BJ (cell line): ENCODE measurements around the gene IDI2. TPM values are rescaled to one million over a fixed set of nuclear protein-coding genes. Genes with fewer than 3 reads are reported as not detected.
A peak's percentile ranks its signal among the peaks of the same experiment; 100 is the strongest.

Experiments
- CTCF ChIA-PET: fragments of 350-600 bp; formaldehyde crosslinking; extraction: SDS; loops from one replicate; lab custom pipeline; 2021; ENCODE audit warnings: antibody characterized with exemption, inconsistent platforms; lab: Yijun Ruan, JAX
- POLR2A ChIA-PET: fragments of 300-600 bp; sonication (Branson Sonifier 250); formaldehyde crosslinking; extraction: SDS; loops from one replicate; lab custom pipeline; 2021; ENCODE audit warnings: antibody characterized with exemption; lab: Charles Lee
- DNase-seq: peaks from one replicate; pipeline ENCODE4 v3.0.0-alpha.2; 2011; ENCODE audit warnings: low read depth
- H3K27me3 ChIP-seq: 2 replicates; pipeline ENCODE4 v1.6.0; 2011; ENCODE audit warnings: low read length; ENCODE audit not compliant: control insufficient read depth, insufficient read depth
- H3K36me3 ChIP-seq: 2 replicates; pipeline ENCODE4 v1.5.1; 2011; ENCODE audit warnings: low read length; ENCODE audit not compliant: control insufficient read depth, insufficient read depth
- H3K4me3 ChIP-seq: 2 replicates; pipeline ENCODE4 v1.5.1; 2011; ENCODE audit warnings: low read depth, mild to moderate bottlenecking, control low read depth, low read length
- polyA plus RNA-seq: library from polyadenylated mRNA; depleted of rRNA; stranded (reverse); fragments of >200 nt; gene quantifications from 2 replicates; pipeline ENCODE4 v1.2.3, GENCODE V29; 2011
- TF ChIP-seq, protein P1 (sequence below): IDR thresholded peaks from 2 replicates; pipeline ENCODE4 v1.5.1; 2011; ENCODE audit warnings: low read depth, mild to moderate bottlenecking, control low read depth, inconsistent platforms, low read length, moderate library complexity; ENCODE audit not compliant: insufficient read depth

Gene IDI2
- polyA plus RNA-seq, 1 experiment: not detected

DNA sequence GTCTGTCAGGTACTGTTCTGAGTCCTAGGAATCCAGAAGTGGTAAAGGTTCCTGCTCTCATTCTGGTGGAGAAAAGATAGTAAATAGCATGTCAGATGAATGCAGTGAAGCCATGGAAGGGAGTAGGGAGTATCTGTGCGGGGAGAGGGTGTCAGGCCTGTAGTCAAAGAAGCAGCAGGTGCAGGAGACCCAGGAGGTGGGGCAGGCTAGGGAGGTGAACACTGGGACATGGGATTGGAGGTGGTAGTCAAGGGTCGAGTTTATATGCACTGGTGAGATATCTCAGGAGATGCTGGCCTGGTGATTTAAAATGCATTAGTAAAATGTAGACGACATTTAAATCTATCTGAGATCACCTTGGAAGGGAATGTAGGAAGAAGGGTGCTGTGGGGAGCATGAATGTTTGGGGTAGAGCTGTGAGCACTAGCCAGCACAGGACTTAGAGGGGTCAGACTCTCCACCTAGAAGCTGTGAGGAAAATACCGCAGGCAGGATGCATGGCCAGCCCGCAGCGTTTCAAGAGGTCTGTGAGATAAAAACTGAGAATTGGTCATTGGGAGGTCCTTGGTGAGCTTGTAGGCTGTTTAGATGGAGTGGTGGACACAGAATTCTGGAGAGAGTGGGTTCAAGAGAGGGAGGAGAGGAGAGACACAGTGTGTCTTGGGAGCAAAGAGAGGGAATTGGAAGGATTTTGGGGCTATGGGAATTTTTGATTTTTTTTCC, 30.7 kb downstream of the IDI2 start:
- DNase-seq: no peak
- TF ChIP-seq, protein P1, sequence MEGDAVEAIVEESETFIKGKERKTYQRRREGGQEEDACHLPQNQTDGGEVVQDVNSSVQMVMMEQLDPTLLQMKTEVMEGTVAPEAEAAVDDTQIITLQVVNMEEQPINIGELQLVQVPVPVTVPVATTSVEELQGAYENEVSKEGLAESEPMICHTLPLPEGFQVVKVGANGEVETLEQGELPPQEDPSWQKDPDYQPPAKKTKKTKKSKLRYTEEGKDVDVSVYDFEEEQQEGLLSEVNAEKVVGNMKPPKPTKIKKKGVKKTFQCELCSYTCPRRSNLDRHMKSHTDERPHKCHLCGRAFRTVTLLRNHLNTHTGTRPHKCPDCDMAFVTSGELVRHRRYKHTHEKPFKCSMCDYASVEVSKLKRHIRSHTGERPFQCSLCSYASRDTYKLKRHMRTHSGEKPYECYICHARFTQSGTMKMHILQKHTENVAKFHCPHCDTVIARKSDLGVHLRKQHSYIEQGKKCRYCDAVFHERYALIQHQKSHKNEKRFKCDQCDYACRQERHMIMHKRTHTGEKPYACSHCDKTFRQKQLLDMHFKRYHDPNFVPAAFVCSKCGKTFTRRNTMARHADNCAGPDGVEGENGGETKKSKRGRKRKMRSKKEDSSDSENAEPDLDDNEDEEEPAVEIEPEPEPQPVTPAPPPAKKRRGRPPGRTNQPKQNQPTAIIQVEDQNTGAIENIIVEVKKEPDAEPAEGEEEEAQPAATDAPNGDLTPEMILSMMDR: no peak
- Histone ChIP-seq H3K36me3 (peaks cover 28% of the 10 kb centered on the region), H3K4me3 (no peak overlapping the region), H3K27me3 (no peaks in the 10 kb centered on the region)
- CTCF ChIA-PET: no interaction called here
- POLR2A ChIA-PET: no interaction called here

DNA sequence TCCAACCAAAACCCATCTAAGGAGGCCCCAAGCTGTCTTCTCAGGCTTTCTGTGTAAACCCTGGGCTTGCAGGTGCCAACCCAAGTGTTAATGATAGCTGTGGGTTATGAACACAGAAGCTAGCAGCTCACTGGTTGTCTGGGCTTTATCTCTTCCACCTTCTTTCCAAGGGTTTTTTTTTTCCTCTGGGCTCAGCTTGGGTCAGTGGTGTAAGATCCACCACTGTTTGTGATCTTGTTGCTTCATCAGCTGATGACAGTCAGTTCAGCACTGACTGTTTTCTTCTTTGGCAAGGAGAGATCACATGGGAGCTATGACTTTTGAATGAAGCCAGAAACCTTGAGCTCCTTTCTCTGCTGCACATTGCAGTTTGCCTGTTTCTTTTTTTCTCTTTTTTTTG, 32.8 kb downstream of the IDI2 start:
- no peak for DNase-seq
- POLR2A ChIA-PET: no interaction called here

DNA sequence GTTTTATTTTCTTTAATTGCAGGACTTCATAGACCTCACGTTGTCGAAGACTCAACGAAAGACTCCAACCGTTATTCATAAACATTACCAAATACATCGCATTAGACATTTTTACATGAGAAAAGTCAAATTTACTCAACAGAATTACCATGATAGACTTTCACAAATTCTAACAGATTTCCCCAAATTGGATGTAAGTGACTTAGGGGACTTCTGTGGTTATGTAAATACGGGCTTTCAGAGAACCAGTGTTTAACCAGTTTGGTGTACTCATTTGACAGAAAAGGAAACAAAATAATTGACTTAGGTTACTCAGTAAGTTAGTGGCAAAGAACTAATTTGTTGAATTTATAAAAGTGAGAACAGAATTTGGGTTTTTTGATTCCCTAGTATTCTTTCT, 33.2 kb downstream of the IDI2 start:
- peaks cover 18% of the 10 kb centered on the region for H3K36me3 ChIP-seq
- POLR2A ChIA-PET: no interaction called here
- CTCF ChIA-PET: no interaction called here

More for the DNA sequence above, 32.8 kb downstream of the IDI2 start:
- no peak overlapping the region for H3K4me3 ChIP-seq
- peaks cover 20% of the 10 kb centered on the region for H3K36me3 ChIP-seq
- CTCF ChIA-PET: no interaction called here
- H3K27me3 ChIP-seq: no peaks in the 10 kb centered on the region
- TF ChIP-seq, protein P1: no peak

DNA sequence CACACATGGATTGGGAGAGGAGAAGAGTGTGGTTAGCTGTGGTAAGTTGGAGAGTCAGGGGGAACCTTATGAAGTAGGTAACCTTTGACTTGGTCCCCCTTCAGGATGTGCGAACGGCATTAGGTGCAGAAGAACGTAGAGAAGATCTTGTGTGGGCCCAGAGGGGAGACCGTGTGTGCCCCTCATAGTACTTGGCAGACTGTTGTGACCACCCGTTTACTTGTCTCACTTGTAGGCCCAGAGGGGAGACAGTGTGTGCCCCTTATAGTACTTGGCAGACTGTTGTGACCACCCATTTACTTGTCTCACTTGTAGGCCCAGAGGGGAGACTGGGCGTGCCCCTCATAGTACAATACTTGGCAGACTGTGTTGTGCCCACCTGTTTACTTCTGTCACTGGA, 34.9 kb downstream of the IDI2 start:
- POLR2A ChIA-PET: no interaction called here
- H3K36me3 ChIP-seq: peaks cover 12% of the 10 kb centered on the region
- CTCF ChIA-PET: no interaction called here
- H3K27me3 ChIP-seq: no peaks in the 10 kb centered on the region
- no peak overlapping the region for H3K4me3 ChIP-seq
- TF ChIP-seq, protein P1: no peak
- DNase-seq: no peak

More for the DNA sequence above, 33.2 kb downstream of the IDI2 start:
- no peaks in the 10 kb centered on the region for H3K27me3 ChIP-seq
- TF ChIP-seq, protein P1: no peak
- no peak for DNase-seq
- H3K4me3 ChIP-seq: no peak overlapping the region

DNA sequence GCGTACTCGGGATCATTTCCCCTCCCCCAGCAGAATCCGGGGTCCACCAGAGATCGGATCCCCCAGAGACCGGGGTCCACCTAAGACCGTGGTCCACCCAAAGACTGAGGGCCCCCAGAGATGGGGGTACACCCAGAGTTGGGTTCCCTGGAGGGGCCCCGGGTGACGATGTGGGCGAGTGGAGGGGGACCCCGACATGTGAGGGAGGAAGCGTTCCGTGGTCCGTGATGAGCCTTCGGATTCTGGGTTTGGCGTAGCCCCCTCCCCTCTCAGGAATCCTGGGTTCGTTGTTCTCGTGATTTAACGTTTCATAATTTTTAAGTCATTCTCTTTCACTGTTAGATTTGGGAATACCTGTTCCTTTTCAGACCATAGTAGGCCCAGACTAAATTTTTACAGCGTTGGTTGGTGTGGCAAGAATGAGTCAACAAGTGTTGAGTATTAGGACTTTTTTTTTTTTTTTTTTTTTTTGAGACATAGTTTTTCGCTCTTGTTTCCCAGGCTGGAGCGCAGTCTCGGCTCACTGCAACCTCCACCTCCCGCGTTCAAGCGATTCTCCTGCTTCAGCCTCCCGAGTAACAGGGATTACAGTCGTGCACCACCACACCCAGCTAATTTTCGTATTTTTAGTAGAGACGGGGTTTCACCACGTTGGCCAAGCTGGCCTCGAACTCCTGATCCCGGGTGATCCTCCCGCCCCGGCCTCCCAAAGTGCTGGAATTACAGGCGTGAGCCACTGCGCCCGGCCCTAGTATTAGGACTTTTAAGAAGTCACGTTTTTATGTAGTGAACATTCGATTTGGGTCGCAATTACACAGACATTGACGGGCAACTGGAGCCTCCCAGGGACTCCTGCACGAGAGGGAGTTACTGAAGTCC, 36.8 kb downstream of the IDI2 start:
- Histone ChIP-seq H3K4me3 (peak overlapping the region; percentile 90), H3K36me3 (peaks cover 6% of the 10 kb centered on the region), H3K27me3 (no peaks in the 10 kb centered on the region)
- ChIA-PET CTCF (interaction anchor here (1.3 kb wide), 1 partner anchor 61 kb away, joined by 3 read pairs; no protein-coding TSS in a partner anchor), POLR2A (interaction anchor here (1.1 kb wide), 1 partner anchor 57 kb away, joined by 3 read pairs; the partner anchor contains the start of gene LARP4B)
- TF ChIP-seq, protein P1: no peak
- no peak for DNase-seq
